DMS79 (cell line): ENCODE data around the gene CATSPERD.

Experiments used
- DNase-seq: peaks from one replicate; lab custom pipeline; 2025; lab: John Stamatoyannopoulos, UW

CATSPERD gene

GRCh38 chr19:5787409-5788182, 67.2 kb downstream of the CATSPERD start:
- no peak for DNase-seq

GRCh38 chr19:5788422-5788821, 68.0 kb downstream of the CATSPERD start:
- no peak for DNase-seq

- DNase-seq, result no peak
Observed at GRCh38 chr19:5789351-5789761, 68.9 kb downstream of the CATSPERD start.

- no peak for DNase-seq
Observed at GRCh38 chr19:5789886-5790558, 69.6 kb downstream of the CATSPERD start.

GRCh38 chr19:5790559-5791520, 70.4 kb downstream of the CATSPERD start, which contains the start of gene DUS3L:
DUS3L (minus strand) TSS chr19:5791163; CDS start chr19:5791141, 22 bp downstream.
- DNase-seq, result peak; percentile 97

- no peak for DNase-seq
Observed at GRCh38 chr19:5792224-5792623, 71.8 kb downstream of the CATSPERD start.

- DNase-seq, result no peak
Observed at GRCh38 chr19:5793188-5793587, 72.8 kb downstream of the CATSPERD start.

GRCh38 chr19:5795382-5795919, 75.0 kb downstream of the CATSPERD start:
- no peak for DNase-seq

- DNase-seq, result no peak
Observed at GRCh38 chr19:5798244-5798643, 77.8 kb downstream of the CATSPERD start.

GRCh38 chr19:5799247-5800241, 79.1 kb downstream of the CATSPERD start:
- DNase-seq, result no peak

GRCh38 chr19:5800361-5801270, 80.2 kb downstream of the CATSPERD start:
- DNase-seq, result no peak

- DNase-seq, result peak; percentile 23
Observed at GRCh38 chr19:5801796-5802619, 81.6 kb downstream of the CATSPERD start.

GRCh38 chr19:5803441-5803751, 83.0 kb downstream of the CATSPERD start:
- DNase-seq, result no peak

GRCh38 chr19:5803752-5804515, 83.5 kb downstream of the CATSPERD start:
- peak; percentile 77 for DNase-seq

- DNase-seq, result peak; percentile 46
Observed at GRCh38 chr19:5804516-5805461, 84.4 kb downstream of the CATSPERD start, which contains the start of gene NRTN. NRTN (plus strand) TSS chr19:5805067; CDS start chr19:5824166, 19,099 bp downstream.

GRCh38 chr19:5805462-5806132, 85.2 kb downstream of the CATSPERD start:
- DNase-seq, result peak; percentile 69
